ENCODE measurements around the gene ATF7.

DNA sequence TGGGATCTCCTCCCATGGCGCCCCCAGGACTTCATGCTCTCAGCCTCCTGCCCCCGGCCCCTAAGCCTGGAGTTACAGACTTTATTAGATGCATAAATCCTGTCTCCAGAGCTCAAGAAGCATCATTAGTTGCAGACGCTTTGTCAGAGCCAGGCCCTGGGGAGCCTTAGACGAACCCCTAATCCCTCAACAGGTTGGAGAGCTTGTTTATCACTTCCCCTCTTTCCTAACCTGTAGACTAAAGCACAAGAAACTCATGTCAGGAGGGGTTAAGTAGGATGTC lies 118.6 kb downstream of the ATF7 start:
- TF ChIP-seq POLR2AphosphoS5 (IDR thresholded peaks at IDR 0.05; ENCODE audit: low read depth, low read length): no peak
- no peak for TF ChIP-seq POLR2A (IDR thresholded peaks at IDR 0.05; ENCODE audit: low read depth, low read length)
- TF ChIP-seq TAF1 (IDR thresholded peaks at IDR 0.05; ENCODE audit: low read depth, low read length): no peak
- no peak for TF ChIP-seq SPI1 (IDR thresholded peaks at IDR 0.05; ENCODE audit: low read depth, low read length)
